Common myeloid progenitor, CD34-positive (primary cell): ENCODE results near the gene KBTBD2.
"Not testable (repeated sequence)": the region's sequence is repeated elsewhere in the genome, so short reads cannot be mapped to it uniquely, and the experiment has no call there.

Experiments used
- CTCF ChIA-PET: fragments of 350-600 bp; sonication (Branson Sonifier 250); formaldehyde crosslinking; loops from one replicate; lab custom pipeline; 2021; ENCODE audit warnings: antibody characterized with exemption; lab: Charles Lee
- POLR2A ChIA-PET: fragments of 350-600 bp; sonication (Branson Sonifier 250); formaldehyde crosslinking; loops from one replicate; lab custom pipeline; 2021; ENCODE audit warnings: antibody characterized with exemption; lab: Charles Lee
- DNase-seq, 3 donors: peaks; one replicate each; pipeline versions ENCODE4 v3.0.0 to v3.0.0-alpha.2; 2013
- H3K27ac ChIP-seq, 2 experiments: 1 replicate in 1 of 2; 2 replicates in 1 of 2; pipeline ENCODE4 v1.7.0; 2013; ENCODE audit warnings: inconsistent platforms in 2 of 2, low read length in 2 of 2, mild to moderate bottlenecking in 2 of 2, low read depth in 1 of 2, moderate library complexity in 1 of 2; ENCODE audit not compliant: severe bottlenecking in 2 of 2, insufficient read depth in 1 of 2, poor library complexity in 1 of 2
- H3K27me3 ChIP-seq, 5 experiments: replicated peaks in 2 of 5; 1 replicate in 3 of 5; 2 replicates in 2 of 5; pipeline versions ENCODE4 v1.6.1 to v1.7.0; 2013; ENCODE audit warnings: low read length in 4 of 5, mild to moderate bottlenecking in 2 of 5, moderate library complexity in 2 of 5, inconsistent platforms in 1 of 5; ENCODE audit not compliant: insufficient read depth in 5 of 5, control insufficient read depth in 4 of 5
- H3K36me3 ChIP-seq, 4 experiments: 1 replicate in 2 of 4; 2 replicates in 2 of 4; pipeline versions ENCODE4 v1.6.1 to v1.7.0; 2013; ENCODE audit warnings: low read length in 3 of 4, control low read depth in 1 of 4, mild to moderate bottlenecking in 1 of 4; ENCODE audit not compliant: control insufficient read depth in 4 of 4, insufficient read depth in 4 of 4
- H3K4me1 ChIP-seq, 4 experiments: 1 replicate in 3 of 4; 2 replicates in 1 of 4; pipeline versions ENCODE4 v1.6.1 to v1.7.1; 2013; ENCODE audit warnings: low read length in 3 of 4, mild to moderate bottlenecking in 3 of 4, control low read depth in 1 of 4, inconsistent platforms in 1 of 4, moderate library complexity in 1 of 4; ENCODE audit not compliant: control insufficient read depth in 4 of 4, insufficient read depth in 4 of 4; ENCODE audit errors: control extremely low read depth in 1 of 4
- H3K4me3 ChIP-seq, 7 experiments: 1 replicate in 4 of 7; 2 replicates in 3 of 7; pipeline versions ENCODE4 v1.5.1 to v1.7.0; 2013; ENCODE audit warnings: mild to moderate bottlenecking in 7 of 7, low read length in 6 of 7, moderate library complexity in 6 of 7, inconsistent platforms in 2 of 7, low read depth in 2 of 7, control low read depth in 1 of 7; ENCODE audit not compliant: insufficient read depth in 4 of 7, control insufficient read depth in 1 of 7; ENCODE audit errors: extremely low read depth in 1 of 7
- H3K9me3 ChIP-seq, 5 experiments: 1 replicate in 4 of 5; 2 replicates in 1 of 5; pipeline versions ENCODE4 v1.6.1 to v1.7.1; 2013; ENCODE audit warnings: low read length in 4 of 5, mild to moderate bottlenecking in 2 of 5, inconsistent platforms in 1 of 5, low read depth in 1 of 5, moderate library complexity in 1 of 5; ENCODE audit not compliant: control insufficient read depth in 4 of 5, insufficient read depth in 2 of 5; ENCODE audit errors: control extremely low read depth in 1 of 5
- WGBS: methylation state at CpG from one replicate; pipeline ENCODE4 v1.1.5; 2013; ENCODE audit not compliant: insufficient coverage; 5-methylcytosine and 5-hydroxymethylcytosine counted together

Gene KBTBD2

DNA sequence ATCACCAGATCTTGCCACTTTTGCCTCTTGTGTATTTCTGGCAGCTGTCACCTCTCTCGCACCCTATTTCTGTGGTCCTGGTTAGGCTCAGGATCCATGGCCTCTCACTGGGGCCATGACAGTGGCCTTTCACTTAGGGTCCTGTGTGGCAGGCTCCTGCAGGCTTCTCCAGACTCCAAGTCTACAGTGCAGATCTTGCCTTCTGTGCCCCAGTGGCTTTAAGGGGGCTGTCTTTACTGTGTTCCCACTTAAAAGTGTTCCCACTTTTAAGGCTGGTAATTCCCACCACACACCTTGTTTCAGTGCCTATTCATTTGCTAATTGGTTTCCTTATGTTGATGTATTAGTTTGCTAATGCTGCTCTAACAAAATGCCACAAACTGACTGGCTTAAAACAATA is 27.7 kb downstream of the KBTBD2 start:
- H3K27me3 ChIP-seq, DNase-seq, H3K4me3 ChIP-seq, H3K9me3 ChIP-seq, POLR2A ChIA-PET, H3K4me1 ChIP-seq, H3K27ac ChIP-seq: not testable (repeated sequence)
- peaks cover 9 to 27% (median 17%) of the 10 kb centered on the region in 4 experiments for H3K36me3 ChIP-seq
- CTCF ChIA-PET: interaction anchor here (1.2 to 1.4 kb wide), 2 partner anchors 10 to 17 kb away, joined by 3 to 4 read pairs; no protein-coding TSS in a partner anchor
- WGBS: 100% methylated on average over 1 of the region's 1 CpG

DNA sequence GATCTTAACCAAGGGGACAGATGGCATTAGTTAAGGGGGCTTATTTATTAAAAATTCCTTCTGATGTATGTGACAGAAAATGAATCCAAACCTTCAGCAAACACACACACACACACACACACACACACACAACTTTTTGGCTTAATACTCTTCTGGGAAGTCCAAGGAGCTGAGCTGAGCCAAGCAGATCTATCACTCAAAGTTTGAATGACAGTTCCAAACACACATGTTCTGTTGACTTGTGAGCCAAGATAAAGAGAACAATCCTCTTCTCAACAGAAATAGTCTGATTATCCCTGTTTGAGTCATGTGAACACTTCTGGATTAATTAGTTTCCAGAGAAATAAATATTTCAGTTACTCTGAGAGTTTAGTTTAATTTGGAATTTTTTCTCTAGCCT is 31.5 kb downstream of the KBTBD2 start:
- H3K36me3 ChIP-seq: no peaks in the 10 kb centered on the region
- H3K27ac ChIP-seq: no peak overlapping the region
- POLR2A ChIA-PET: no interaction called here

DNA sequence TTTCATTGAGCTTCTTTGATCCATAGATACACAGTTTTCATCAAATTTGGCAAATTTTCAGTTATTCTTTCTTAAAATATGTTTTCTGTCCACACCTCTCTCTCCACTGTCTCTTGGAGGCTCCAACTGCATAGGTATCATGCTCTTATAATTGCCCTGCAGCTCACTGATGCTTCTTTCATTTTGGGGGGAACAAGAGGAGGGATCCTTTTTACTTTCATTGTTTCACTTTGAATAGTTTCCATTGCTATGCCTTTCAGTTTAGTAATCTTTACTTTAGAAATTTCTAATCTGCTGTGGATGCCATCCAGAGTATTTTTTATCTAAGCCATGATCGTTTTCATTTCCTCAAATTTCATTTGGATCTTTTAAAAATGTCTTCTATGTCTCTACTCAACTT is 32.9 kb downstream of the KBTBD2 start:
- ChIA-PET POLR2A (no interaction called here), CTCF (interaction anchor here (1.1 kb wide), 2 partner anchors 8 to 29 kb away, joined by 3 read pairs; no protein-coding TSS in a partner anchor)
- H3K4me3 ChIP-seq: no peak overlapping the region
- no peaks in the 10 kb centered on the region for H3K4me1 ChIP-seq
- no peaks in the 10 kb centered on the region for H3K9me3 ChIP-seq
- WGBS: 83% methylated on average over 1 of the region's 1 CpG
- no peaks in the 10 kb centered on the region for H3K27me3 ChIP-seq
- no peak for DNase-seq
- H3K36me3 ChIP-seq: no peaks in the 10 kb centered on the region
- H3K27ac ChIP-seq: no peak overlapping the region

More for the DNA sequence above, 31.5 kb downstream of the KBTBD2 start:
- CTCF ChIA-PET: no interaction called here
- H3K4me3 ChIP-seq: no peak overlapping the region
- peaks cover 0 to under 1% (median 0%) of the 10 kb centered on the region in 5 experiments for H3K9me3 ChIP-seq
- no peak for DNase-seq
- no peaks in the 10 kb centered on the region for H3K27me3 ChIP-seq
- H3K4me1 ChIP-seq: no peaks in the 10 kb centered on the region

DNA sequence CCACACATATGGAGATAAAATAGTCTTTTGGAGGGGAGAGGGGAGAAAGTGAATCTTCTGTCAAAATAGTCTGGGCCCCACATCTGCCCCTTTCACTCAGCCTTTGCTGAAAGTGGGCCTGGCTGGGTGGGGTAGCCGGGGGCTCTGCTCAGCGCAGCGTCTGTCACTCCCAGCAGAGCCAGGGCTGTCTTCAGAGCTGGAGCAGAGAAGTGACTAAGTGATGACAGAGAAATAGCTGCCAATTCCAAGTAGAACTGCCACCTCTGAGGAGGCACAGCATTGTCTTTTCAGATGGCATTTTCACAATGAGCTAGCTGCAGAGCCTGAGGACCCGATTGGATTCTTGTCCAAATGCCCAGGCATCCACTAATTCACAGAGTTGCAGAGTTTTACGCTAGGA is 34.5 kb downstream of the KBTBD2 start:
- POLR2A ChIA-PET, DNase-seq, H3K27me3 ChIP-seq, H3K4me1 ChIP-seq, H3K27ac ChIP-seq, H3K36me3 ChIP-seq, CTCF ChIA-PET, H3K9me3 ChIP-seq, H3K4me3 ChIP-seq: not testable (repeated sequence)
- WGBS: no CpG with 5 or more reads among the region's 5 CpGs

DNA sequence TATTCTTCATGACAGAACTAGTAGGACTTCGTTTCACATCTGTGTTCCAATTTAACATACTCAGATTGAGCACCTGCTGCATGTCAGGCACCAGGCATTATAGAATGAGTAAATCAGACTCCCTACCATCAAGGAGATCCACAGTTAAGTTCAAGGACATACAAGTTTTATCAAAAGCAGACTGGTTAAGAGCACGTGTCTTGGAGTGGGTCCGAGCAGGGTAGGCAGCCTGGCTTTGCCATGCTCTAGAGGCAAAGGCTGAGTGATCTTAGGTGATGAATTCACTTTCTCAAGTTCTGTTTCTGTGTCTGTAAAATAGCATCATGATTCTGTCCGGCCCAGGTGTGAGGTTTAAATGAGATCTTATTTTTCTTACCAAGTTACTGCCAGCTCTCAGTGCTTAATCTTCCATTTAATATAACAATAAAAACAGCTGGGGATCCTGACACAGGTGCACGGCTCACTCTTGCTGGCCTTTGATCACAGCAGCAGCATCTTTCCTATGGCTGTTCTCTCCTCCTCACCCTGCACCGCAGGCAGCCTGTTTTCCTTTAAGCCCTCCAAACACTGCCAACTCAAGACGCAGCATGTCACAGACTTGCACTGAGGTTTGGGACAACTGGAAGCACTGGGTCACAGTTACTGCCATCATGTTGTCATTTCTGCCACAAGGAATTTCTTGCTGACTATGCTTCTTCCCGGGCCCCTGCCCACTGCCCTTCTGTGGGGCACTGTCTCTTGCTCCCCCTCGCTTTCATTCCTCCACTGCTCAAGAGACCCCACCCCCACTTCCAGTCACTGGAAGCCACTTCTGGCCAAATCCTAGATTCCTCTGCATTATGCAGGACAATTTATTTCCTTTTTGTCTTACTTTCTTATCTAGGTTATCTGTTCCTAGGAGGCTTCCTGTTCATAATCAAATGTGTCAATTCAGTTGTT is 35.5 kb downstream of the KBTBD2 start:
- H3K27ac ChIP-seq, H3K4me1 ChIP-seq, CTCF ChIA-PET, DNase-seq, H3K9me3 ChIP-seq, H3K4me3 ChIP-seq, POLR2A ChIA-PET, H3K36me3 ChIP-seq, H3K27me3 ChIP-seq: not testable (repeated sequence)
- WGBS: 100% methylated on average over 1 of the region's 9 CpGs

DNA sequence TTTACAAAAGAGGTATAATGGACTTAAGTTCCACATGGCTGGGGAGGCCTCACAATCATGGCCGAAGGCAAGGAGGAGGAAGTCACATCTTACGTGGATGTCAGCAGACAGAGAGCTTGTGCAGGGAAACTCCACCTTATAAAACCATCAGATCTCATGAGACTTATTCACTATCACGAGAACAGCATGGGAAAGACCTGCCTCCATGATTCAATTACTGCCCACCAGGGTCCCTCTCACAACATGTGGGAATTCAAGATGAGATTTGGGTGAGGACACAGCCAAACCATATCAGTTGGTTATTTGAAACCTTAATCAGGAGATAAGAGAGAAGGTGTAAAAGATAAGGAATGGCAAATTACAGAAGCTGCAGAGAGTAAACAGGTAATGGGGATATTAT is 40.9 kb downstream of the KBTBD2 start:
- H3K27ac ChIP-seq, H3K9me3 ChIP-seq, H3K4me3 ChIP-seq, CTCF ChIA-PET, H3K27me3 ChIP-seq, H3K36me3 ChIP-seq, POLR2A ChIA-PET, H3K4me1 ChIP-seq, DNase-seq: not testable (repeated sequence)
- no CpG with 5 or more reads among the region's 3 CpGs for WGBS

DNA sequence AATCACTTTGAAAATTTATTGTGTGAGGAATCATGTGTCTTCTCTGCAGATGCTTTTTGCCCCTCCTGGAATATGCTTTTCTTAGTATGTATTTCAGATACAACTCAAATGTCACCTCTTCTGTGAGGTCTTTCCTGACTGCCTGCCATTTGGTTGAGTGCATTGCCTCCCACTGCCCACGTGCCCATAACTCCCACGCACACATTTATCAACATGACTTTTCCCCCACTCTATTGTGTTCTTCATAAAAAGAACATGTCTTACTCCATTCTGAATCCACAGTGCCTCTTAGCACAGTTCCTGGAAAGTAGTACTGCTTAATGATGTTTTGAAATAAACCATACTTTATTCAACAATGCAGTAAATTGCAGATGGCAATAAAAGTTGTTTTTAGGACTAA is 42.9 kb downstream of the KBTBD2 start:
- DNase-seq, H3K4me3 ChIP-seq, H3K27me3 ChIP-seq, H3K36me3 ChIP-seq, H3K27ac ChIP-seq, H3K4me1 ChIP-seq, CTCF ChIA-PET, POLR2A ChIA-PET, H3K9me3 ChIP-seq: not testable (repeated sequence)
- WGBS: 60% methylated on average over 1 of the region's 2 CpGs
